Renal cortex interstitium (tissue), 11 donors: ENCODE measurements around the gene PPIF. TPM values are rescaled to one million over a fixed set of nuclear protein-coding genes. Genes with fewer than 3 reads are reported as not detected.

ENCODE experiments used
- DNase-seq, 11 donors: peaks; one replicate each; pipeline ENCODE4 v3.0.0-alpha.2; 2013; ENCODE audit warnings: low read depth in 9 of 11, low spot score in 4 of 11; ENCODE audit errors: extremely low read depth in 1 of 11
- polyA plus RNA-seq, 3 donors: library from polyadenylated mRNA; unstranded; fragments of 120-200 nt; gene quantifications; one replicate each; pipeline ENCODE4 v1.2.1, GENCODE V29; 2013; ENCODE audit not compliant: insufficient read length in 3 of 3

Gene PPIF
- polyA plus RNA-seq, 3 donors = 56.9 to 71.6 (median 66.1) TPM

DNA sequence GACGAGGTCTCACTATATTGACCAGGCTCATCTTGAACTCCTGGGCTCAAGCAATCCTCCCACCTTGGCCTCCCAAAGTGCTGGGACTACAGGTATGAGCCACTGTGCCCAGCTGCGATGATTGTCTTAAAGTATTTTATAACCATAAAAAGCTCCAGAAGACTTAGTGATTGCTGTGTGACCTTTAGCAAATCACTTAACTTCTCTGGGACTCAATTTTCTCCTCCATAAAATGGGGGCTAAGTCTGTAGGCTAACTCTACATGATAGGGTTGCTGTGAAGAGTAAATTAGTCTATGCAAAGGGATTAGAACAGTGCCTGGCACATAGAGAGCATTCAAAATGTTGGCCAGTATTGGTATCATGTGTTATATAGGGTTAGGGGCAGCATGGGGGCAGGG is 42.8 kb downstream of the PPIF start:
- no peak for DNase-seq

DNA sequence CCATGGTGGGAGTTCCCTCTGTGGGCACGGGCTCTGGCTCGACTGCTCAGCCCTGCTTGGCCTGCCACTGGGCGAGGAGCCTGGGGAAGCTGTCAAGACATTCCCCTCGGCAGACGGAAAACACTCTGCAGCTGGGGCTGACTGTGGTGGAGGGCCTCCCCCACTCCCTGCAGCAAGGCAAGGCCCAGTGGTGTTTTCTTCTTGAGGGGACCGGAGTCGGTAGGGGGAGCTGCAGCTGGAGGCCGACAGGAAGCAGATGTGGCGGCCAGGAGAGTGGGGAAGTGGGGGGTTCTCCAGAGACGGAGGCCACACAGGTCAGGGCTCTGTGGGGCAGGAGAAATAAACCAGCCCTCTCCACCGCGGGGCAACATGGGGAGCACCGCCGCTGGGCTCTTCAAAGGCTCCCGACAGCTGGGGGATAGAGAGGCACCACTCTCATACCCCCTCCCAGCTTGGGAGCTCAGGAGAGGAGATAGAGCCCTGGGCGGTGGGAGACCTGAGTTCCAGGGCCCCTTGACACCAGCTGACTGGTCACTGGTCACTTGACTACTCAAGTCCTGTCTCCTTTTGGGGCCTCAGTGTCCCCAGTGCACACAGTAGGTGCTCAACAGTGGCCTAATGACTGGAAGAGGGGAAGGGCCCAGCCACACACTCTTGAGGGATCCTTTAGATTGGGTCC is 43.4 kb downstream of the PPIF start:
- no peak for DNase-seq

DNA sequence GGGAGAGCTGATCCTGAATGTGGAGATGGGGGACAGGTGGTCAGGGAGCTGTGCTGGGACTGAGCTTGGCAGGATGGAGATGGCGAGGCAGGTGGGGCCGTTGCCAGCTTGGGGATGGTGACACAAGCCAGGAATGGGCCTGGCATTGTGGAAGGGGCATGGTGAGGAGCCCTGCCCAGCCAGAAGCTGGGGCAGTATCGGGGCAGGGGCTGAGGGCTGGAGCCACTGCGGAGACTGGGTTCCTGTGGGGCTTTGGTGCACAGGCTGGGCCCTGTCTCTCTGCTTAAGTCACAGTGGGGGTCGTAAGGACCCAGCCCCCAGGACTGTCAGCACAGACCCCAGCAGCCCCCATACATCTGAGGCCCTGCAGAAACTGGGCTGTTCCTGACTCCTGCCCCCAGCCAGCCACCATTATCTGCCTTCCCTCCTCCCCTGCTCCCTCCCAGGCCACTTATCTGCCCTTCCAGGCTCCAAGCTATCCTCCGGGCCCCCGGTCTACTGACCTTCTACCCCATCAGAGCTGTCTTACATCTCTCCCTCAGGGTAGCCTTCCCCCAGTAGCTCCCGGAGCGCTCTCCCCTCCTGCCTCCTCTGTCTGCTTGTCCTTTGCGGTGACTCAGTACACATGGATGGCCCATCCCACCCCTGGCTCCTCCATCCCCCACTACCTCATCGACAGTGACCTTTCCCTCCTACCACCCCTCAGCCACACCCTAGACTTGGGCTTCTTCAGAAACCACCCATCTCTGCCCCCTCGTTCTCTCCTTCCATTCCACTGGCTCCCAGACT is 44.2 kb downstream of the PPIF start:
- no peak for DNase-seq

DNA sequence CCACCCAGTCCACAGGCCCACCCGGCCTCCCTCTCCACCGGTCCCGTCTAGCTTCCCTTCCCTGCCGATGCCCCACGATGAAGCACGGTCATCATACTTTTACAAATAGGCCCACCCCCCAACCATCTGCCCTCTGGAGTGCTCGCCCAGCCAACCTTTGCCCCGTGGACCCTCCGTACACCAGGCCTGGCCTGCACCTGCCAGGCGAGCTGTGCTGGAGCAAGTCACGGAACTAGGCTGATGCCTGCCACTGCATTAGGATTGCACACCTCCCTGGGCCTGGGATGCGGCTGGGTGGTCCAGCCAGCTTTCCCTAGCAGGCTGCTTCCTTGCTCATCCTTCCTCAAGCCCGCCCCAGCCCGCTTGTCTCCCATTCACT is 44.7 kb downstream of the PPIF start:
- DNase-seq = no peak

DNA sequence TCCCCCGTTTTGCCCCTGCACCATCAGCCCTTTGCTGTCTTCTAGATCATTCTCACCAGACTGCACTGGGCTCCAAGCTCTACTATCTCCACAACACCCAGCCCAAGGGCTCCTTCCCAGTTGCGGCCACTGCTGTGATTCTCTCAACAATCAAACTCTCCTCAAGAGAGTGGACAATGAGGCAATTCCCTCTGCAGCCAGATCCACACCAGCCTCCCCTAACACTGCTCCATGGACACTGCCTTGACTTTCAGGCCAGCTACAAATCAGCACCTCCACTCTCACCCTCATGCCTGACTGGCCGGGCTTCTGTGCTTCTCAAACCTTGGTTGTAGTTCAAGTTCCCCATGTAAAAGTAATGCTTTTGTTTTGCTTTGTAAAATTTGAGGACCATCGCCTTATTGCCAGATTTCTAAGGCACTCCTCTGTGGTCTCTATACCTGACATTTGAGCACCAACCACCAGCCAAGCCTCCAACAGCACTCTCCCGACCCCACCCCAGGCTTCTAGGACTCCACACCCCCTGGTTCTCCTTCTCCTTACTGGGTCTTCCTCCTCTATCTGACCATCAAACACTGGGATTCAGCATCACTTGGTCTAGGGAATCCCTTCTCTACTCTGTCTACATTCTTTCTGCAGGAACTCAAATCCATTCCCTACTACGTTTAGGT is 45.4 kb downstream of the PPIF start:
- no peak for DNase-seq

DNA sequence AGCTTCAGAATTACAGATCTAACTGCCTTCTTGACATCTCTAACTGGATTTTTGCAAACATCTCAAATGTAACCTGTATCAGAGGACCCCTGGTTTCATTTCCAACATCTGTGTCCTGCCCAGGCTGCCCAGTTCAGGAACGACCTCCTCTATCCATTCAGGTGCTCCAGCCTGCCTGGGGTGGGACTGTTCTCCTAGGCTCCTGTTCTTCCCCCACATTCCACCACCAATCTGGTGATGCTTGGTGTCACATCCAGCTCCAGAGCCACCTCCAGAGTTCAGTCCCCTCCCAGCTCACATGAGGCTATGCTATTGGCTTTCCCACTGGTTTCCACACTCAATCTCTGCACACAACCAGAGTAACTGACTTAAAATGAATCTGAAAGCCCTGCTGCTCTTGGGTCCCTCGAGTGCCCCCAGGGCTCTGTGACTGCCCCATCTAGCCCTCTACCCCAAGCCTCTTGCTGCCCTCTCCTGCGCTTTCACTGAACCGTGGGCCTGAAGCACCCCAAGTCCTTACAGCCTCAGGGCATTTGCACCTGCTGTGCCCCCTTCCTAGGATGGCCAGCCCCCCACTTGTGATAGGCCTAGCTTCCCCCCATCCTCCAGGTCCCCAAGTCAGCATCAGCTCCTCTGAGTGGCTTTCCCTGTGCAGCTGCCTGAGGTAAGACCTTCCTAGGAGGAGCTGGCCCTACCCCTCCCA is 46.1 kb downstream of the PPIF start:
- DNase-seq = no peak

DNA sequence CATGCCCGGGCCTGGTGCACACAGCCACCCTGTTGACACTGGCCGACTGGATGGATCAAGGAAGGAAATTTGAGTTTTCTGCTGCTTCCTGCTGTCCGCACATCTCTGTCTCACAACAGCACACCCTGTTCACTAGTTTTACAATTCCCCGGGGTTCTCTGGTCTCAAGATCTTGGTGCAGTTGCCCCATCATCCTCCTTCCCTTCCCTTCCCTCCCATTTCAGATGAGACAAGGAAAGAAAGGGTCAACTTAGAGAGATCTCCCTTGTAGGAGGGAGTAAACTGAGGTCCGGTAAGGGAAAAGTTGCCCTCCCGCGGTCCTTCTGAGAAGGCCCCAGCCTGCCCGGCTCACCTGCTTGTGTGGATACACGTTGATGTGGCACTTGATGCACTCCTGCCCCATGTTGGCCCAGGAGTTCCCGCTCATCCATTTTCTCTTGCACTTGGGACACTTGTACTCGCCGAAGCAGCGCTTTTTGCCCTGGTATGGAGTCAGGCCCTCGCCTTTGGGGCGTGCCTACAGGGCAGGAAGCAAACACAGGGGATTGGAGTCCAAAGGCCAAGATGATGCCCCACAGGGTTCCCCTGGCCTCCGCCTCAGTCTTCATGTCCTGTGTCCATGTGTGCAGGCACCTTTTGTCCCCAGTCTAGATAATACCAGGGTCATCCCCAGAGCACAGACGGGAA is 46.8 kb downstream of the PPIF start:
- no peak for DNase-seq

DNA sequence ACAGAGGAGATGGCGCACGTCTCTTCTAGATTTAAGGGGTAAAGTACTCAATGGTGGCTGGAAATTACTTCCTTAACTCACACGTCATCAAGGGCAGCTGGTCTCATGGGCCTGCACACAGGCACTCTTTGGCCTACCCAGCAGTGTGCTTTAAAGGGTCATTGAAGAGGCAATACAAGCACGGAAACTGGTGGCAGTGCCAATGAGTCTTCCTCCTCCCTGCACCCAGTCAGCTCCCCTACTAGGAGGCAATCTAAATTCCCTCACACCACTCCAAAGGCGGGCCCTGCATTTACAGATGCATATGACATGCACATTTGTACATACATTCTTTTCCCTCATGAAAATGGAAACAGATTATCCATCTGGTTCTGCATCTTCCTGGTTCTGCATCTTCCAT is 47.4 kb downstream of the PPIF start:
- no peak for DNase-seq

DNA sequence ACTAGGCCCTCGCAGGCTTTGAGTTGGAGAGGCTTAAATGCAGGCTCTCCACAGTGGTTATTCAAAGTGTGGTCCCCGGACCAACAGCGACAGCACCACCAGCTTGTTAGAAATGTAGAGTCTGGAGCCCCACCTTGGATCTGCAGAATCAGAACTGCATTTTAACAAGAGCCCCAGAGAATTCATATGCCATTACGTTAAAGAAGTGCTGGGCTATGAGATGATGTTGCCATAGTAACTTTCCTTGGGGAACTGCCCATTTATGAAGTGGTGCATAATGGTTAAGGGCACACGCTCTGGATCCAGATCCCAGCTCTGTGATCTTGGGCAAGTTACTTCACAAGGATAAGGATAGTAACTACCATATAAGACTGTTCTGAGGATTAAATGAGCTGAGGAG is 49.3 kb downstream of the PPIF start:
- no peak for DNase-seq

DNA sequence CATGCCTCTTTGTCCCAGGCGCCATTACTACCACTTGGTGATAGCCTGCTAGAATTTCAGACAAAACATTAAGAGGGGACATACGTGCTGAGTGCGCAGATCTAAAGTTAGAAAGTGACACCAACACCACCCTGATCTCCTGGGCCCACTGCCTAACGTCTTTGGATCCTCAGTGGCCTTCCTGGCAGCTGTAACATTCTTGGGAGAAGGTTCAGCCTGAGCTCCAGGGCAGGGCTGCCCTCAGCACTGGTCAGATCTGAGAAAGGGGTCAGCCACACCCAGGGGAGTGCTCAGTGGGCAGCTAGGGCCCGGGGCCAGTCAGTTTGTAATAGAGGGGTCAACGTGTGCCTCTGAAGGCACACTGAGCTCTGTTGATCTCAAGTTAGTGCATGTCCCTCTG is 49.8 kb downstream of the PPIF start:
- no peak for DNase-seq

DNA sequence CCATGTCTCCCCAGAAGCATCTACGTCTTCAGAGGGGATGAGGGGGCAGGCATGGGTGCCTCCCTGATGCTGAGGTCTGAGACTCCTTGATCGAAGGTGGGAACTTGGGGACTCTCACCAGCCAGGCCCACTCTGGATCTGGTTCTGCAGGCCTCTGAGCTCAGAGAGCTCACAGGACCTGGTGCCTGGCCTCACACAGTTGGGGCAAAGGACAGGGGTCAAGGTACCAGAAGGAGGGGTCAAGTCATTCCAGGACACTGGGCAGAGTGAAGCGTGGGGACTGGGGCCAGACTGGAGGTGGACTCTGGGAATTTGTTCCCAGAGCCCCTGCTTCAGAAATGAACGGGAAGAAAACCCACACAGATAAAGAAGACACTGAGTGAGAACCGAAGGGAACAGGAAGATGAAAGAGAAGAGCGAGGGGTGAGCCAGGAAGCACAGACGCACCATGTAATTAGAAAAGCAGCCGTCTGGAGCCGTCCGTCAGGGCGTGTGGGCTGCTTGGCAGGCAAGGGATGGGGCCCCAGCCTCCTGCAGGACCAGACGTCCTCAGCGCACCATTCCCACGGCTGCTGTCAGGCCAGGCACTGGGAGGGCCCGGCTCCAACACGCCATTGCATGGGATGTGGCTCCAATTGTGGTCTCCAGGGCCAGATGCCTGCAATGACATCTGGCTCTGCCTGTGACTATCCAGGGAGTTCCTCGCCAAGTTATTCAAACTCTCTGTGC is 50.5 kb downstream of the PPIF start:
- no peak for DNase-seq

DNA sequence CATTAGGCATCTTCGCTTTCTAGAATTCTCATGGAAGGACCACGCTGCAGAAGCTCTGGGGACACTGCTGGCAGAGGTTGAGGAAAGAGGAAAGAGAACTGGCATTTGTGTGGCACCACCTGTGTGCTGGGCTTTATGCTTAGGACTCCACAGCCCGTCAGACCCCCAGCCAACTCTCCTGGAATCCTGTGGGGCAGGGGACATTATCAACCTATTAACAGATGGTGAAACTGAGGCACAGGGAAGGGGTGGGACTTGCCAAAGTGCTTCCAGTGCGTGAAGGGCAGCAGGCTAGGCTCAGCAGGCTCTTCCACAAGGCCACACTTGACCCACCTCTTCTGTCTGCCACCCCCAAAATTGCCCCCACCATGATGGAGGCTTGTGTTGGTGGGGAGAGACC is 51.4 kb downstream of the PPIF start:
- DNase-seq = no peak

DNA sequence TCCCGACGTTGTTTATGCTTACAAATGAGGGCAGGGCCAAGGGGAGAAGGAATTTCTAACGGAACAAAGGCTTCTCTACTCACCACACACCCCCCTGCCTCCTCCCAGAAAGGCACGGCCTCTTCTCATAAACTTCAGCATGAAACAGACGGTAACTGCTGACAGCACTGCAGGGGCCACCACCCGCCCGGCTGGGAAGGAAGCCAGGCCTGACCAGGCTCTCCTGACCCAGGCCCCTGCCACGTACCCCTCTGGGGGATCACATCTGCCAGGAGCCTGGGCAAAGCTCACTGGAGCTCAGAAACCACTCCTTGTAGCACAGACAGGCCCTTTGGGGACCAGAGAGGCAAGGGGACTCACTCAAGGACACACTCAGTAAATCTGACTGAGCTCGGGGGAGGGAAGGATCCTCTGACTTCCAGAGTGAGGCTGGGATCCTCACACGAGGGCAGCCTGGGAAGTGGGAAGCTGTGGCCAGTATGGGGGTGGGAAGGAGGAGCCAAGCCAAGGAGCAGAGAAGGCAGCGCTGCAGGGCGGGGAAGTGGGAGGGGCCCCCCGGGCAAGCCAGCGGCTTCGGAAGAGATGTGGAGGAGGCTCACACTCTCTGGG is 52.1 kb downstream of the PPIF start:
- DNase-seq = peak; percentile 61 to 84 (median 76)

DNA sequence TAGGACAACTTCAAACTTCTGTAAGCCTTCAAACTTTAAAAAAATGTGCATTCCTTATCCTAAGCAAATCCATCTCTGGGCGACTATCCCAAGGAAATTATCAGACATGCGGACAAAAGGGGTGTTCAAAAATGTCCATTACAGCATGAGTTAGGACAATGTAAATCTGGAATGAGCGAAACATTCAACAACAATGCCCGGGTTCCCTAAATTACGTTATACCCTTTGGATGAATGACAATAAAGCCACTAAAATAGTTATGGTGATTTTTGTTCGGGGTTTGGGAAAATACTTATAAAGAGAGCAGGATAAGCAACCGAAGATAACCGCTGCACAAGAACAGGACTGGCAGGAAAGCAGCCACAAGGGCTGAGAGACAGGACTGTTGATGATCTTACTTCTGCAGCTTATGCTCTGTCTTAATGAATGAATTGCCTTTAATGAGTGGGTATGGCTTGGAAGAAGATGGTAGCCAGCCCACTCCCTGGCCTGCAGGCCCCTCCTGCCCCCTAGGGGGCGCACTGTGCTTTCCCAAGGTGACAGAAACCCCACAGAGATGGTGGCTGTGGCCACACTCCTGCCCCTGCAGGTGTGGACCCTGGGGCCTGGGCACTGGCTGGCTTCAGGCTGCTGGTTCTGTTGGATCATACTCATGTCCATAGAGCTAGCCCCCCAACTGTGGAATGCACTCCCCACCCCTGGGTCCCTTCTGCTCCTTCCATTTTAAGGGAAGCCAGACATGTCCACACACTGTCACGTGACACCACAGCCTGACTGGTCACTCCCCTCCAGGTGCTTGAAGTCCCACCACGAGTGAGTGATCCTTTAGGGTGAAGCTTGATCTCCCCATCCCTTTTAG is 53.1 kb downstream of the PPIF start:
- DNase-seq = no peak

DNA sequence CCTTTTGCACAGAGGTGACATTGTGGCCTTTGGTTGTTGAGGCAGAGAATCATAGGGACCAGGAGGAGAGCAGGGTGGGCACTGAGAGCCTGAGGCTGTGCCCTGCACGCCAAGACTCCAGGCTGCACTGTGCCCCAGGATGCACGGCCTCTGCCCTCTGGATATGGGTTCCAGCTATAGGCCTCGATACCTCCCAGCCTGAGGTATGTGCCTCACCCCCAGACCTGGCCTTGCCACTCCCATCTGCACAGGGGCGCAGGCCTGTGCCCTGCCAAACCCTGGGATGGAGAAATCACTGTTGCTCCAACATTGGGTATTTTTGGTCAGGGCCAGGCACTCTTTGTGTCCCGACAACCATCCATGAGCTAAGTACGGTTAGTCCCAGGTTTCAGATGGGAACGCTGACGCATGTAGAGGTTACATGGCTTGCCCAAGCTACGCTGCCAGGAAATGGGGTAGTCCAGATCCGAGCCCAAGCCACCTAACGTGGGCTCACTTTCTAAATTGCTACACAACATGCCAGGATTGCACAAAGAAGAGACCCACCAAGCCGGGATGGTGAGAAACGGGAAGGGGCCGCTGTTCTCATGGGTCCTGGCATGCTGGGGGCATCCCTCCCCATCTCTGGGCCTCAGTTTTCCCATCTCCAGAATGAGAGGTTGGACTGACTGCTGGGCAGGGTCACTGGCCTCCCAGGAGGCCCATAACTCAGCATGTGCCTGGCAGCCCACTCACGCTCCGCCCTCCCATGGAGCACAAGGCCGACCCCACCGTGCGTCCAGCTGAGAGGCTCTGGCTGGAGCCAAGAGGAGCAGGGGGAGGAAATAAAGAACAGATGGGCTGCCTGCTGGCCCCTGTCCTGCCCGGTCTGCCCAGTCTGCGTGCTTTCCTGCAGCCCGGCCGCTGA is 54.0 kb downstream of the PPIF start:
- no peak for DNase-seq

DNA sequence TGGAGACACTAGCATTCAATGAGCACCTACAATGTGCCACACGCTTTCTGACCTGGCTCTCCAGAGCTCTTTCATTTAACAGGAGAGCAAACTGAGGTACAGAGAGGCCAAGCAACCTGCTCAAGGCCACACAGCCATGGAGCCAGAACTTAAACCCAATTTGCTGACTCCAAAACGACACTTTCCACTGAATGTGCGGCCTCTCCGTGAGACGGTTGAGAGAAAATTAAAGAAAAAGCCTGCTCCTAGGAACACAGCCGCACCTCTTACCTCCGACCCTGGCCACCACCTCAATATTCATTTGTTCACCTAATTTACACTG is 55.3 kb downstream of the PPIF start:
- DNase-seq = no peak
